K562 (cell line): ENCODE results near the gene LMO4. TPM values are rescaled to one million over a fixed set of nuclear protein-coding genes. Genes with fewer than 3 reads are reported as not detected.

Experiments used
- ATAC-seq: fragments of 200-7000 bp; cut with Tn5 transposase; 3 replicates; pipeline ENCODE4 v1.9.1; 2020; ENCODE audit warnings: moderate library complexity
- BruUV-seq: library from RNA; stranded (reverse); fragments of 400-500 nt; replicated peaks from 2 replicates; lab custom pipeline; 2021; lab: Mats Ljungman, UMichigan
- CTCF ChIA-PET: fragments of 300-600 bp; formaldehyde crosslinking; extraction: SDS; loops from one replicate; lab custom pipeline; 2021; ENCODE audit warnings: low intra/inter-chr PET ratio; lab: Yijun Ruan, JAX
- POLR2A ChIA-PET: fragments of 300-600, 350-650 bp; sonication (Branson Sonifier 250); formaldehyde crosslinking; extraction: SDS; loops from one replicate; lab custom pipeline; 2021; ENCODE audit warnings: antibody characterized with exemption, inconsistent platforms; lab: Yijun Ruan, JAX
- DNase-seq, 4 experiments: peaks; one replicate each; pipeline versions ENCODE4 v3.0.0 to v3.0.0-alpha.2; 2011 to 2018; ENCODE audit warnings: low spot score in 3 of 4, mixed read lengths in 3 of 4; ENCODE audit errors: extremely low read depth in 1 of 4
- FAIRE-seq: peaks from 2 replicates; lab custom pipeline; 2011; peaks lifted over from hg19 to GRCh38; lab: Jason Lieb, UNC
- H2AFZ ChIP-seq: 2 replicates; pipeline ENCODE4 v1.6.0; 2011; ENCODE audit warnings: low read depth, low read length, control low read depth, inconsistent platforms
- H3K27ac ChIP-seq: fragments of 200-600 bp; 3 replicates; pipeline ENCODE4 v1.8.0; 2011; ENCODE audit warnings: low read depth, mild to moderate bottlenecking, control low read depth, inconsistent platforms, low read length, moderate library complexity, mixed read lengths; ENCODE audit errors: extremely low read depth
- H3K27me3 ChIP-seq, 2 experiments: fragments of 300-600 bp in 1 of 2; 2 replicates in 1 of 2; 3 replicates in 1 of 2; pipeline versions ENCODE4 v1.6.0 to v1.8.0; 2011; ENCODE audit warnings: inconsistent platforms in 2 of 2, low read length in 2 of 2, mild to moderate bottlenecking in 1 of 2, mixed read lengths in 1 of 2, moderate library complexity in 1 of 2; ENCODE audit not compliant: control insufficient read depth in 2 of 2, insufficient read depth in 2 of 2
- H3K36me3 ChIP-seq: fragments of 300-600 bp; 3 replicates; pipeline ENCODE4 v1.8.0; 2011; ENCODE audit warnings: mild to moderate bottlenecking, low read length, inconsistent platforms; ENCODE audit not compliant: control insufficient read depth, insufficient read depth
- H3K4me1 ChIP-seq, 2 experiments: fragments of 200-600 bp in 1 of 2; replicated peaks in 1 of 2; 2 replicates in 1 of 2; 3 replicates in 1 of 2; pipeline versions ENCODE4 v1.5.1 to v1.8.0; 2011; ENCODE audit warnings: inconsistent platforms in 2 of 2, low read length in 2 of 2, mild to moderate bottlenecking in 1 of 2, mixed read lengths in 1 of 2, moderate library complexity in 1 of 2; ENCODE audit not compliant: control insufficient read depth in 2 of 2, insufficient read depth in 2 of 2
- H3K4me2 ChIP-seq: 2 replicates; pipeline ENCODE4 v1.6.1; 2011; ENCODE audit warnings: low read length, control low read depth, inconsistent platforms, mixed read lengths; ENCODE audit not compliant: insufficient read depth
- H3K4me3 ChIP-seq: fragments of 200-600 bp; sonication (generic), shearing (Covaris generic); 2 replicates; pipeline ENCODE4 v1.5.1; 2016; ENCODE audit warnings: control low read depth, inconsistent platforms
- H3K79me2 ChIP-seq: fragments of 200-600 bp; 3 replicates; pipeline ENCODE4 v1.8.0; 2011; ENCODE audit warnings: low read length, inconsistent platforms; ENCODE audit not compliant: control insufficient read depth, insufficient read depth
- H3K9ac ChIP-seq, 2 experiments: 2 replicates each; pipeline versions ENCODE4 v1.6.0 to v1.6.1; 2011; ENCODE audit warnings: low read depth in 2 of 2, low read length in 2 of 2, control low read depth in 1 of 2, inconsistent platforms in 1 of 2, mild to moderate bottlenecking in 1 of 2, mixed read lengths in 1 of 2; ENCODE audit not compliant: insufficient read depth in 1 of 2
- H3K9me1 ChIP-seq: one replicate; pipeline ENCODE4 v1.6.0; 2011; ENCODE audit warnings: inconsistent platforms, mild to moderate bottlenecking, low read length, moderate library complexity; ENCODE audit not compliant: control insufficient read depth, insufficient read depth
- H3K9me3 ChIP-seq: replicated peaks from 2 replicates; pipeline ENCODE4 v1.5.1; 2011; ENCODE audit warnings: low read depth, low read length, inconsistent platforms; ENCODE audit not compliant: control insufficient read depth, insufficient read depth
- H4K20me1 ChIP-seq: replicated peaks from 2 replicates; pipeline ENCODE4 v1.6.1; 2011; ENCODE audit warnings: low read length, inconsistent platforms, mixed read lengths; ENCODE audit not compliant: control insufficient read depth, insufficient read depth
- CBFA2T3 ChIP-seq: fragments of 450-650 bp; IDR thresholded peaks from 2 replicates; pipeline ENCODE4 v1.6.1; 2017
- CBX3 ChIP-seq, 2 experiments: IDR thresholded peaks; 1 replicate in 1 of 2; 2 replicates in 1 of 2; pipeline ENCODE4 v1.6.1; 2012; ENCODE audit warnings: inconsistent platforms in 2 of 2, low read length in 2 of 2, borderline replicate concordance in 1 of 2, control low read depth in 1 of 2
- CCNT2 ChIP-seq: IDR thresholded peaks from 2 replicates; pipeline ENCODE4 v1.6.1; 2011; ENCODE audit warnings: borderline replicate concordance, low read depth, mild to moderate bottlenecking, moderate library complexity, mixed read lengths, low read length; ENCODE audit not compliant: insufficient read length; ENCODE audit errors: extremely low read depth
- ETV5 ChIP-seq: sonication (generic); formaldehyde crosslinking; IDR thresholded peaks from 2 replicates; pipeline ENCODE4 v1.4.0; 2020; ENCODE audit warnings: low read depth, mild to moderate bottlenecking, missing genetic modification reagents
- GABPB1 ChIP-seq: sonication (generic); formaldehyde crosslinking; IDR thresholded peaks from 2 replicates; pipeline ENCODE4 v1.8.0; 2022; ENCODE audit warnings: mild to moderate bottlenecking, missing genetic modification reagents
- MCM7 ChIP-seq, 2 experiments: fragments of 450-650 bp; IDR thresholded peaks; 2 replicates each; pipeline ENCODE4 v1.6.1; 2016 to 2018
- TCFL5 ChIP-seq: fragments of 250-450 bp; sonication (Bioruptor Pico); conservative IDR thresholded peaks from 2 replicates; pipeline ENCODE4 v1.6.1; 2021; ENCODE audit warnings: mild to moderate bottlenecking, moderate library complexity, matching md5 sums
- ZBTB2 ChIP-seq: fragments of 450-650 bp; IDR thresholded peaks from 2 replicates; pipeline ENCODE4 v1.6.1; 2016; ENCODE audit warnings: antibody characterized with exemption
- ZHX1 ChIP-seq: fragments of 150-350 bp; conservative IDR thresholded peaks from 2 replicates; pipeline ENCODE4 v1.6.1; 2014; ENCODE audit warnings: low read length
- ZNF436 ChIP-seq: fragments of 250-450, 450-650 bp; sonication (Bioruptor Pico); formaldehyde crosslinking; IDR thresholded peaks from 2 replicates; pipeline ENCODE4 v1.7.0; 2020; ENCODE audit warnings: mild to moderate bottlenecking
- ZNF75A ChIP-seq: fragments of 450-650 bp; formaldehyde crosslinking; IDR thresholded peaks from 2 replicates; pipeline ENCODE4 v1.4.0; 2020; ENCODE audit warnings: mild to moderate bottlenecking
- ZNF778 ChIP-seq: fragments of 450-650 bp; formaldehyde crosslinking; IDR thresholded peaks from 2 replicates; pipeline ENCODE4 v1.4.0; 2020; ENCODE audit warnings: mild to moderate bottlenecking, moderate library complexity
- ZNF785 ChIP-seq: fragments of 250-450 bp; sonication (Bioruptor Pico); IDR thresholded peaks from 2 replicates; pipeline ENCODE4 v1.4.0; 2020; ENCODE audit warnings: mild to moderate bottlenecking
- WGBS: fragments of 100-300 bp; shearing (Covaris generic); methylation state at CpG from one replicate; pipeline ENCODE4 v1.1.6; 2016; ENCODE audit warnings: low coverage, mixed read lengths; ENCODE audit not compliant: insufficient coverage; ENCODE audit errors: missing lambda C conversion rate; 5-methylcytosine and 5-hydroxymethylcytosine counted together
- in situ Hi-C: fragments of 300-500 bp; cut with MboI; formaldehyde crosslinking; loops from 4 replicates; pipeline ENCODE4 v1.15.0; 2018; ENCODE audit warnings: inconsistent platforms, mixed read lengths
- intact Hi-C: fragments of 100-400 bp; cut with micrococcal nuclease; formaldehyde crosslinking; loops from 2 replicates; pipeline ENCODE4 v1.14.2; 2022
- polyA plus RNA-seq, 8 experiments: library from polyadenylated mRNA; depleted of rRNA in 4 of 8; stranded (reverse) in 5 of 8; unstranded in 3 of 8; fragments of >200 nt; fragmentation: Nextera tagmentation in 2 of 8; fragmentation: Illumina TruSeq in 1 of 8; extraction: Ambion mirVana in 2 of 8; extraction: Trizol in 1 of 8; gene quantifications; 2 replicates each; pipeline versions ENCODE4 v1.2.1 to v1.2.3, GENCODE V29; 2011 to 2014; ENCODE audit warnings: inconsistent platforms in 1 of 8, missing spikeins in 1 of 8
- total RNA-seq, 7 experiments: library from RNA; depleted of rRNA in 6 of 7; stranded (reverse); fragments of >200 nt in 6 of 7; fragmentation: Illumina TruSeq in 2 of 7; extraction: Trizol in 2 of 7; gene quantifications; 2 replicates each; pipeline versions ENCODE4 v1.2.1 to v1.2.3, GENCODE V29; 2011 to 2021; ENCODE audit warnings: low replicate concordance in 1 of 7
- TF ChIP-seq, protein P1 (sequence below): fragments of 450-650 bp; IDR thresholded peaks from 2 replicates; pipeline ENCODE4 v1.6.1; 2016; ENCODE audit warnings: low read depth, mild to moderate bottlenecking, moderate library complexity
- TF ChIP-seq, protein P2 (sequence below): fragments of 450-650 bp; IDR thresholded peaks from 2 replicates; pipeline ENCODE4 v1.6.1; 2017; ENCODE audit warnings: mild to moderate bottlenecking, moderate library complexity
- TF ChIP-seq, protein P3 (sequence below), 3 experiments: fragments of 200-800 bp in 1 of 3; sonication (Bioruptor generic) in 1 of 3; sonication (generic) in 1 of 3; formaldehyde crosslinking in 1 of 3; IDR thresholded peaks; 2 replicates each; pipeline versions ENCODE4 v1.6.1 to v1.8.0; 2016 to 2022; ENCODE audit warnings: mild to moderate bottlenecking in 2 of 3, missing compliant biosample characterization in 2 of 3, missing genetic modification characterization in 2 of 3, missing genetic modification reagents in 1 of 3

LMO4 gene
- total and polyA plus RNA-seq, 9 of the 15 experiments (the other 6 are each of a cell fraction or from before 2014, with no cell fraction given) = 3.1 to 35.3 (median 22.4) TPM

DNA sequence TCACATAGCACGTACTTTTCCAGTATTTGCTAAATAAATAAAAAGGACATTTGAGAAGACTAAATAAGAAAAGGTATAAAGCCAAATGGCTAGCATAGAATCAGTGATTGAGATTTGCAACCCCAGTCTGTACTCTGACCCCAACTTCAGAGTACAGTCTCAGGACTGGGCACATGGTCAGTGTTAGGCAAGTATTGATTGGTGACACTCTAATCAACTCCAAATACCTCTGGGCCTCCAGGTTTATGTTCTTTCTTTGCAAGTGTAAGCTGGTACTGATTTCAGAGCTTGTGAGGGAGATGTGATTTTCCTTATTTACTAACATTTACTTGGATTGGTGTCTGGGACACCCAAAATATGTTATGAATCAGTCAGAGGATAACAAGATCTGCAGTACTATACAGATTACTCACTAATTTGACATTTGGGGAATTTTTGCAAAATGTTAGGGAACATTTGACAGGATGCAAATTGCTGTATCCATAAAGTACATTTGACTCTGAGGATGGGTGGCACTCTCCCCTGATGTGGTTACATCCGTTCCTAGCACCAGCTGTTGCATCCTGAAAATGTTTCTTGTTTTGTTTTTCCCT, 34.2 kb downstream of the LMO4 start:
- Histone ChIP-seq H3K27ac (no peak overlapping the region), H3K27me3 (peaks cover 0 to 2% of the 10 kb centered on the region in 2 experiments; a peak in 2 of 5 replicates), H3K79me2 (no peaks in the 10 kb centered on the region), H3K9me1 (no peaks in the 10 kb centered on the region), H3K36me3 (no peaks in the 10 kb centered on the region), H3K9ac (no peak overlapping the region), H2AFZ (no peak overlapping the region), H3K4me3 (no peak overlapping the region), H4K20me1 (no peaks in the 10 kb centered on the region), H3K4me1 (no peaks in the 10 kb centered on the region; a peak in 1 of 5 replicates), H3K4me2 (no peak overlapping the region), H3K9me3 (no peaks in the 10 kb centered on the region)
- 10% methylated on average over 2 of the region's 2 CpGs for WGBS
- FAIRE-seq (no peak), DNase-seq (no peak), ATAC-seq (no peak)
- in situ Hi-C loops = no loop called here
- ChIA-PET CTCF (no interaction called here), POLR2A (no interaction called here)
- intact Hi-C loops = no loop called here
- BruUV-seq = no TSS peak
- TF ChIP-seq CBX3 (IDR thresholded peaks at IDR 0.05; ENCODE audit: borderline replicate concordance in 1 of 2, low read length in 2 of 2) (no peak), ZNF436 (CRISPR knock-in tag) (no peak), ZNF75A (CRISPR knock-in tag) (no peak), CBFA2T3 (no peak), CCNT2 (no peak), MCM7 (IDR thresholded peaks at IDR 0.05) (no peak), ZBTB2 (no peak), ZNF785 (CRISPR knock-in tag) (no peak), ZHX1 (no peak), GABPB1 (CRISPR knock-in tag) (no peak), TCFL5 (CRISPR knock-in tag) (no peak), ETV5 (no peak), ZNF778 (no peak)
- TF ChIP-seq, protein P1, sequence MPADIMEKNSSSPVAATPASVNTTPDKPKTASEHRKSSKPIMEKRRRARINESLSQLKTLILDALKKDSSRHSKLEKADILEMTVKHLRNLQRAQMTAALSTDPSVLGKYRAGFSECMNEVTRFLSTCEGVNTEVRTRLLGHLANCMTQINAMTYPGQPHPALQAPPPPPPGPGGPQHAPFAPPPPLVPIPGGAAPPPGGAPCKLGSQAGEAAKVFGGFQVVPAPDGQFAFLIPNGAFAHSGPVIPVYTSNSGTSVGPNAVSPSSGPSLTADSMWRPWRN = no peak
- TF ChIP-seq, protein P2, sequence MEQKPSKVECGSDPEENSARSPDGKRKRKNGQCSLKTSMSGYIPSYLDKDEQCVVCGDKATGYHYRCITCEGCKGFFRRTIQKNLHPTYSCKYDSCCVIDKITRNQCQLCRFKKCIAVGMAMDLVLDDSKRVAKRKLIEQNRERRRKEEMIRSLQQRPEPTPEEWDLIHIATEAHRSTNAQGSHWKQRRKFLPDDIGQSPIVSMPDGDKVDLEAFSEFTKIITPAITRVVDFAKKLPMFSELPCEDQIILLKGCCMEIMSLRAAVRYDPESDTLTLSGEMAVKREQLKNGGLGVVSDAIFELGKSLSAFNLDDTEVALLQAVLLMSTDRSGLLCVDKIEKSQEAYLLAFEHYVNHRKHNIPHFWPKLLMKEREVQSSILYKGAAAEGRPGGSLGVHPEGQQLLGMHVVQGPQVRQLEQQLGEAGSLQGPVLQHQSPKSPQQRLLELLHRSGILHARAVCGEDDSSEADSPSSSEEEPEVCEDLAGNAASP = no peak
- TF ChIP-seq, protein P3, sequence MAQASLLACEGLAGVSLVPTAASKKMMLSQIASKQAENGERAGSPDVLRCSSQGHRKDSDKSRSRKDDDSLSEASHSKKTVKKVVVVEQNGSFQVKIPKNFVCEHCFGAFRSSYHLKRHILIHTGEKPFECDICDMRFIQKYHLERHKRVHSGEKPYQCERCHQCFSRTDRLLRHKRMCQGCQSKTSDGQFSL (CRISPR knock-in tag; IDR thresholded peaks at IDR 0.05) = no peak
- TF ChIP-seq, protein P3 (tag; IDR thresholded peaks at IDR 0.05) = no peak
